ENCODE results near the gene MAD2L2.

GRCh38 chr1:11708554-11709350 is 27.8 kb upstream of the MAD2L2 start:
- TF ChIP-seq CTCF (IDR thresholded peaks at IDR 0.05; ENCODE audit: insufficient read depth, low read depth, low read length) (no peak), EZH2 (IDR thresholded peaks at IDR 0.05; ENCODE audit: insufficient read depth, low read length) (no peak)
